HEK293T (cell line): ENCODE results near the gene AVPR1B.

Experiments used
- CTCF ChIA-PET: fragments of 350-600 bp; formaldehyde crosslinking; extraction: SDS; loops from one replicate; lab custom pipeline; 2021; ENCODE audit warnings: antibody characterized with exemption, inconsistent platforms; lab: Yijun Ruan, JAX
- POLR2A ChIA-PET: fragments of 350-600 bp; formaldehyde crosslinking; extraction: SDS; loops from one replicate; lab custom pipeline; 2020; ENCODE audit warnings: antibody characterized with exemption, inconsistent platforms; lab: Yijun Ruan, JAX
- DNase-seq: peaks from one replicate; pipeline ENCODE4 v3.0.0; 2012; ENCODE audit warnings: mixed read lengths; ENCODE audit errors: extremely low spot score
- ARNT ChIP-seq: fragments of 450-650 bp; IDR thresholded peaks from 2 replicates; pipeline ENCODE4 v1.6.1; 2017; ENCODE audit warnings: mild to moderate bottlenecking
- BHLHE40 ChIP-seq: fragments of 450-650 bp; IDR thresholded peaks from 2 replicates; pipeline ENCODE4 v1.6.1; 2016; ENCODE audit warnings: mild to moderate bottlenecking, moderate library complexity, borderline replicate concordance
- CTBP1 ChIP-seq: fragments of 450-650 bp; IDR thresholded peaks from 2 replicates; pipeline ENCODE4 v1.6.1; 2016; ENCODE audit warnings: borderline replicate concordance
- ELF4 ChIP-seq: fragments of 450-650 bp; IDR thresholded peaks from 2 replicates; pipeline ENCODE4 v1.6.1; 2017; ENCODE audit warnings: antibody characterized with exemption
- FOXK2 ChIP-seq: fragments of 450-650 bp; IDR thresholded peaks from 2 replicates; pipeline ENCODE4 v1.6.1; 2016; ENCODE audit warnings: mild to moderate bottlenecking
- FOXM1 ChIP-seq: fragments of 450-650 bp; IDR thresholded peaks from 2 replicates; pipeline ENCODE4 v1.6.1; 2017; ENCODE audit warnings: mild to moderate bottlenecking, borderline replicate concordance
- HDGF ChIP-seq: fragments of 450-650 bp; IDR thresholded peaks from 2 replicates; pipeline ENCODE4 v1.6.1; 2017; ENCODE audit warnings: antibody characterized with exemption, borderline replicate concordance
- L3MBTL2 ChIP-seq: fragments of 450-650 bp; conservative IDR thresholded peaks from 2 replicates; pipeline ENCODE4 v1.6.1; 2016; ENCODE audit warnings: mild to moderate bottlenecking
- LEF1 ChIP-seq: fragments of 450-650 bp; IDR thresholded peaks from 2 replicates; pipeline ENCODE4 v1.6.1; 2017; ENCODE audit warnings: mild to moderate bottlenecking, borderline replicate concordance
- NFRKB ChIP-seq: fragments of 450-650 bp; IDR thresholded peaks from 2 replicates; pipeline ENCODE4 v1.6.1; 2016; ENCODE audit warnings: mild to moderate bottlenecking, moderate library complexity
- PKNOX1 ChIP-seq: fragments of 450-650 bp; IDR thresholded peaks from 2 replicates; pipeline ENCODE4 v1.6.1; 2016
- SP1 ChIP-seq: fragments of 450-650 bp; IDR thresholded peaks from 2 replicates; pipeline ENCODE4 v1.6.1; 2017
- SUZ12 ChIP-seq: fragments of 450-650 bp; IDR thresholded peaks from 2 replicates; pipeline ENCODE4 v1.6.1; 2016; ENCODE audit warnings: mild to moderate bottlenecking
- TARDBP ChIP-seq: fragments of 450-650 bp; IDR thresholded peaks from 2 replicates; pipeline ENCODE4 v1.6.1; 2016
- ZNF384 ChIP-seq: fragments of 450-650 bp; IDR thresholded peaks from 2 replicates; pipeline ENCODE4 v1.6.1; 2016

The AVPR1B gene

GRCh38 chr1:206060844-206061243 lies 56.3 kb downstream of the AVPR1B start:
- DNase-seq, result no peak
- POLR2A ChIA-PET, result no interaction called here
- TF ChIP-seq PKNOX1, result no peak
- no peak for TF ChIP-seq LEF1
- TF ChIP-seq TARDBP, result no peak
- no peak for TF ChIP-seq ZNF384
- TF ChIP-seq ARNT, result no peak
- no peak for TF ChIP-seq CTBP1
- TF ChIP-seq L3MBTL2, result no peak
- no peak for TF ChIP-seq SP1
- no peak for TF ChIP-seq SUZ12
- no peak for TF ChIP-seq BHLHE40
- no peak for TF ChIP-seq NFRKB
- TF ChIP-seq FOXM1, result no peak
- no peak for TF ChIP-seq HDGF
- TF ChIP-seq ELF4, result no peak
- TF ChIP-seq FOXK2, result no peak
- CTCF ChIA-PET, result no interaction called here
